Stimulated activated memory B cell treated with anti-CD40 and anti-IgM and Interleukin-4, amounts not matched to agents 10 μg/mL and 1 μg/mL and 100 μg/mL, for 72 hours (primary cell): ENCODE data around the gene COL15A1.

Experiments
- ATAC-seq: fragments of 150-1000 bp; cut with Tn5 transposase; 2 replicates; pipeline ENCODE4 v1.10.0; 2021
- H3K27ac Mint-ChIP-seq: one replicate; pipeline ENCODE4 v1.8.0; 2022; ENCODE audit warnings: mild to moderate bottlenecking, mixed read lengths
- H3K27me3 Mint-ChIP-seq: one replicate; pipeline ENCODE4 v1.8.0; 2022; ENCODE audit warnings: mixed read lengths
- H3K36me3 Mint-ChIP-seq: one replicate; pipeline ENCODE4 v1.8.0; 2022; ENCODE audit warnings: mixed read lengths
- H3K4me1 Mint-ChIP-seq: one replicate; pipeline ENCODE4 v1.8.0; 2022; ENCODE audit warnings: mixed read lengths
- H3K4me3 Mint-ChIP-seq: one replicate; pipeline ENCODE4 v1.8.0; 2022; ENCODE audit warnings: mild to moderate bottlenecking, moderate library complexity, mixed read lengths
- H3K9me3 Mint-ChIP-seq: one replicate; pipeline ENCODE4 v1.8.0; 2022; ENCODE audit warnings: mixed read lengths

Gene COL15A1

DNA sequence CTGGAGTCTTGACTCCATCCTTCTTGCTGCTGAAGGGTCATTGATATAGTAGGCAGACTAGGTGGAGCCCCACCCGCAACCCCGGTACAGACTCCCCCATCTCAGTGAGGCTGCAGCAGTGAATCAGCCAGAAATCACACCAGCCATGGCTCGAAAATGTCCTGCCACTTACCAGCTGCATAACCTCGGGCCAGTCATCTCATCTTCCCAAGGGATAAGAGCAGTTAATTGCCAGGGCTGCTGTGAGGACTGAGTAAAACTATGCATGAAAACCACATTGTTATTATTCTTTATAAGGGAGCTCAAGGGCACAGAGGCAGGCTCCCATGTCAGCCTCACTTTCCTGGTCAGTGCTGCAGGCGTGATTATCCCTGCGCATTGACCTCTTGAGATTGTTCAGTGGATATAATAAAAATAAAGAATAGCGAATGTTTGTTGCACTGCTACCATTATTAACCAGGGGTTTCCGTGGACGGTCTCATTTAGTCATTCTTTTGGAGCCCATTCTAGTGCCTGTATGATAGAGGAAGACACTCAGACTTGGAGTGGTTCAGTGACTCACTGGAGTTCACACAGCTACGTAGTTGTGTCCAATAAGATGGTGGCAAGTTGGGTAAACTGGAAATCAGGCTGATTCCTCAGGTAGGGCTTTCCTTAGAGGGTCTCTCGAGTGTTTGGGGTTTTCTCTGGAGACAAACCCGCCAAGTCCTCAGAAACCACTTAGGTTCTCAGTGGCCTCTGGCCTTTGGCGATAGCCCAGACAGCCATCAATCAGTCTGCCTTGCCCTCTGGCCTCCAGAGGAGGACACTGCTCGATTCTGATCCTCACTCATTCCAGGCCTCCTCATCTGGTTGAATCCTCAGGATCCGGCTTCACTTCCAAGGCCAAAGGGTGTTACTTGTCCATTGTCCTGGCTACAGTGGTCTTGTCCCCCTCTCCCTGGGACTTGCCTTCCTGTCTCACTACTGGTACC lies 39.9 kb downstream of the COL15A1 start:
- H3K9me3 Mint-ChIP-seq = no peaks in the 10 kb centered on the region
- ATAC-seq = no peak
- no peaks in the 10 kb centered on the region for H3K4me1 Mint-ChIP-seq
- no peaks in the 10 kb centered on the region for H3K27me3 Mint-ChIP-seq
- H3K36me3 Mint-ChIP-seq = no peaks in the 10 kb centered on the region
- H3K27ac Mint-ChIP-seq = no peak overlapping the region
- H3K4me3 Mint-ChIP-seq = no peak overlapping the region

DNA sequence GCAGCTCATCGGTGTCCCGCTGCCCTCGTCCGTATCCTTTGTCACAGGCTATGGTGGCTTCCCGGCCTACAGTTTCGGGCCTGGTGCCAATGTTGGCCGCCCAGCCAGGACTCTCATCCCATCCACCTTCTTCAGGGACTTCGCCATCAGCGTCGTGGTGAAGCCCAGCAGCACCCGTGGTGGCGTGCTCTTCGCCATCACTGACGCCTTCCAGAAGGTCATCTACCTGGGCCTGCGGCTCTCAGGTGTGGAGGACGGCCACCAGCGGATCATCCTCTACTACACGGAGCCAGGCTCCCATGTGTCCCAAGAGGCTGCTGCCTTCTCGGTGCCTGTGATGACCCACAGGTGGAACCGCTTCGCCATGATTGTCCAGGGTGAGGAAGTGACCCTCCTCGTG lies 41.9 kb downstream of the COL15A1 start:
- H3K4me1 Mint-ChIP-seq = peaks cover 10% of the 10 kb centered on the region
- H3K9me3 Mint-ChIP-seq = peaks cover 3% of the 10 kb centered on the region
- no peaks in the 10 kb centered on the region for H3K36me3 Mint-ChIP-seq
- no peak overlapping the region for H3K4me3 Mint-ChIP-seq
- no peak overlapping the region for H3K27ac Mint-ChIP-seq
- no peaks in the 10 kb centered on the region for H3K27me3 Mint-ChIP-seq
- no peak for ATAC-seq

DNA sequence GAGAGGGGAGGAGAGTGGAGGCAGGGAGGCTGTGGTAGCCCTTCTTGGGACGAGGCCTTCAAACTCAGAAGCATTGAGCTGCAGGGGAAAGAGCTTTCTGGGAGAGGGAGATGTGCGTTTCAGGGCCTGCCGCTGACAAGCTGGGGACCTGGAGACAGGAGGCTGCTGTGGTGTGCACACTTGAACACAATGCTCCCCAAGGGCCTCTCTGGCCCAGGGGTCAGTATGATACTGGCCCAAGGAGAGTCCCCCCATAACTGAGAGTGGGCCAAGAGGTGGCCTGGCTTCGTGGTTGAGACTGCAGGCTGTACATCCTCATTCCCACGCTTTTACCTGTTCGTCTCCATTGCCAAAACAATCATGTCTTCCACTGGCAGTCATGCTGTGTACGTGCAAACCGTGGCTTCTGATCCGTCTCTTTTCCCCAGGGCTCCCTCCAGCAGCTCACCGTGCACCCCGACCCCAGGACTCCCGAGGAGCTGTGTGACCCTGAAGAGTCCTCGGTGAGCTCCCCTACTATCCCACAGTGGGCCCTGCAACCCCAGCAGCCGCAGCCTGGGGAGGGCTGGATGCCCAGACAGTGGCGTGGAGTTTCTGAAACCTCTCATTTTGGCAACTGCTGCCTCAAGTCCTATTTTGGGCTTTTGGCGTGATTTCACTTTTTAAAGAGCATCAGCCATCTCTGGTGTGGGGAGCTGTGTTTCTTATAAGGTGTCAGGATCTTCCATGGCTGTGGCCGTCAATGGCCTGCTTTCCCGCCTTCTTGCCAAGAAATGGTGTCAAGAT lies 43.4 kb downstream of the COL15A1 start:
- no peak for ATAC-seq
- H3K36me3 Mint-ChIP-seq = no peaks in the 10 kb centered on the region
- peaks cover 3% of the 10 kb centered on the region for H3K9me3 Mint-ChIP-seq
- H3K4me1 Mint-ChIP-seq = peaks cover 10% of the 10 kb centered on the region
- H3K4me3 Mint-ChIP-seq = no peak overlapping the region
- no peak overlapping the region for H3K27ac Mint-ChIP-seq
- H3K27me3 Mint-ChIP-seq = no peaks in the 10 kb centered on the region

DNA sequence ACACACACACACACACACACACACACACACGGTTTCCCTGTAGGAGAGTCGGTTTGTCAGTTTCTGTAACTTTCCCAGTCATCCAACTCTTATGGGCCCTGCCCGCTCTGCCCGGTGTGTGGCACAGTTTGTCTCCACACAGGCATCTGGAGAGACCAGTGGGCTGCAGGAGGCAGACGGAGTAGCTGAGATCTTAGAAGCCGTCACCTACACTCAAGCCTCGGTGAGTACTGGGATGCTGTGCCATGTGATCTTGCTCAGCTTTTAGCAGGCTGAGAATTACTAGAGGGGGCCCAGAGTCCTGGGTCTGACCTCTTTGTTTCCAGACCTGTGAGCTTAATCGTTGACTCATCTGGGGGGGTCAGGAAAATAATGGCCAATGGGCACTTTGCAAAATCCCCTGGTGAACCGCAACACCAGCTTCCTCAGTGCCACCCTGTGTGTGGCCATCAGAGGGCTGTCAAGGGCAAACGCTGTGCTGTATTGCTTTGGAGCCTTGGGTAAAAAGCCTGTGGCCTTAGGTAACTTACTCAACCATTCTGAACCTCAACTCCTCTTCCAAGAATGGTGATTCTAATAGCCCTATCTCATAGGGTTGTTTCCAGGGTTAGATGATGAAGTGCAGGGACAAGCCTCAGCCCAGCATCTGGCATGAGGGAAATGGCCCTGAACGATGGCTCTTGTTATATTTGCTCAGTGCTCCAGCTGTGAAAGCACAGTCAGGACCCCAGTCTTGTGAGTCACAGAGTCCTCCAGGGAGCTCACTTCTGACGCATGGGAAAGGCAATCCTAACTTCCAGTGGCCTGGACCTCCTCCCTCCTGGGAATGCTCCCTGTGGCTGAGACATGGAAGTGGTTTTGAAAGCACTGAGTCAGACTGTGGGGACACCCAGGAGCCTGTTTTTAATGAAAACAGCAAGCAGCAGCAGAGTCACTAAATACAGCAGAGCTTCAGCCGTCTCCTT lies 45.6 kb downstream of the COL15A1 start:
- peak; percentile 4 for ATAC-seq
- Mint-ChIP-seq H3K27me3 (no peaks in the 10 kb centered on the region), H3K4me3 (no peak overlapping the region), H3K27ac (no peak overlapping the region), H3K9me3 (peaks cover 3% of the 10 kb centered on the region), H3K36me3 (no peaks in the 10 kb centered on the region), H3K4me1 (peaks cover 30% of the 10 kb centered on the region)

DNA sequence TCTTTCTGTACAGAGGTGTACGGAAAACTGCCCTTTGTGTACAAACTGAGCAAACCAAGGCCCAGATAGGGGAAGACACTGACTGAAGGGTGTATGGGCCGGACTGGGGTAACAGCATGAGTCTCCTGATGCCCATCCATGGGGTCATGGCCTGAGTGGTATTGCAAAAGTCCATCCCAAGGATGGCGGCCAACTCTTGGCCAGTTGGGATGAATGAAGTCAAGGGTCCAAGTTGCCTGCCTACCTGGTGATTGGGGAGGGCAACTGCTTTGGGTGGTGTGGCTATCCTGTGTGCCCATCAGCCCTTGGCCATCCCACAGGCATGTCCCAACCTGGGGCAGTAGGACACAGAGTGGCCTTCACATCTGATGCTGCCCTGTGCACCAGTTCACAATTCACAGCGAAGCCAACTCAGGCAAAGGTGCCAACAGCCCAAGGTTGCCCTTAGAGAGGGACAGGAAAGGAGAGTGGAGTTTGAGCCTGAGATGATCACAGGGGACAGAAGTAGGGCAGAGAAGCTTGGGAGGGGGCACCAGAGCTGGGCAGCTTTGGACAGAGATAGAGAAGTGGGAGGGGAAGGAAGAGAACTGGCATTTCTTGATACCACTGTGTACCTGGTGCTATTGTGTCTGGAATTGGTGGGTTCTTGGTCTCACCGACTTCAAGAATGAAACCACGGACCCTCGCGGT lies 46.6 kb downstream of the COL15A1 start:
- ATAC-seq = no peak
- Mint-ChIP-seq H3K27me3 (no peaks in the 10 kb centered on the region), H3K4me3 (no peak overlapping the region), H3K27ac (no peak overlapping the region), H3K4me1 (peaks cover 39% of the 10 kb centered on the region), H3K9me3 (peaks cover 3% of the 10 kb centered on the region), H3K36me3 (no peaks in the 10 kb centered on the region)

DNA sequence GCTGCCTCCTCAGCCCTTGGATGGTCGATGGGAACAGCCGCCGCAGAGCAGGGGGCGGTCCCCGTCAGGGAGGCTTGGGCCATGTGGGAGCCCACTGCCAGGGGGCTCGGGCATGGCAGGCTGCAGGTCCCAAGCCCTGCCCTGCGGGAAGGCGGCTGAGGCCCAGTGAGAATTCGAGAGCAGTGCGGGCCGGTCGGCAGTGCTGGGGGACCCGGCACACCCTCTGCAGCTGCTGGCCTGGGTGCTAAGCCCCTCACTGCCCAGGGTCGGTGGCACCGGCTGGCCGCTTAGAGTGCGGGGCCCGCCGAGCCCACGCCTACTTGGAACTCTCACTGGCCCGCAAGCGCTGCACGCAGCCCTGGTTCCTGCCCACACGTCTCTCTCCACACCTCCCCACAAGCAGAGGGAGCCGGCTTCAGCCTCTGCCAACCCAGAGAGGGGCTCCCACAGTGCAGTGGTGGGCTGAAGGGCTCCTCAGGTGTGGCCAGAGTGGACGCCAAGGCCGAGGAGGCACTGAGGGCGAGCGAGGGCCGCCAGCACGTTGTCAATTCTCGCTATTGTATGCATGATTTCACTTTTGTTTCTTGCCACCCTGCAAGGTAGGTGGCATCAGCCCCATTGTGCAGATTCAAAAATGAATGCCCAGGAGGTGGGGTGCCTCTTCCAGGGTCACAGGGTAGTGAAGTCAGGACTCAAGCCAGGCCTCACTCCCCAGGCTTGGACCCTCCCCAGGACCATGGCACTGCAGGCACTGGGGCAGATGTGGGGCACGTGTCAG lies 48.6 kb downstream of the COL15A1 start:
- ATAC-seq = no peak
- no peaks in the 10 kb centered on the region for H3K36me3 Mint-ChIP-seq
- H3K27ac Mint-ChIP-seq = peak overlapping the region; percentile 87
- no peak overlapping the region for H3K4me3 Mint-ChIP-seq
- peaks cover 3% of the 10 kb centered on the region for H3K9me3 Mint-ChIP-seq
- no peaks in the 10 kb centered on the region for H3K27me3 Mint-ChIP-seq
- peaks cover 39% of the 10 kb centered on the region for H3K4me1 Mint-ChIP-seq

DNA sequence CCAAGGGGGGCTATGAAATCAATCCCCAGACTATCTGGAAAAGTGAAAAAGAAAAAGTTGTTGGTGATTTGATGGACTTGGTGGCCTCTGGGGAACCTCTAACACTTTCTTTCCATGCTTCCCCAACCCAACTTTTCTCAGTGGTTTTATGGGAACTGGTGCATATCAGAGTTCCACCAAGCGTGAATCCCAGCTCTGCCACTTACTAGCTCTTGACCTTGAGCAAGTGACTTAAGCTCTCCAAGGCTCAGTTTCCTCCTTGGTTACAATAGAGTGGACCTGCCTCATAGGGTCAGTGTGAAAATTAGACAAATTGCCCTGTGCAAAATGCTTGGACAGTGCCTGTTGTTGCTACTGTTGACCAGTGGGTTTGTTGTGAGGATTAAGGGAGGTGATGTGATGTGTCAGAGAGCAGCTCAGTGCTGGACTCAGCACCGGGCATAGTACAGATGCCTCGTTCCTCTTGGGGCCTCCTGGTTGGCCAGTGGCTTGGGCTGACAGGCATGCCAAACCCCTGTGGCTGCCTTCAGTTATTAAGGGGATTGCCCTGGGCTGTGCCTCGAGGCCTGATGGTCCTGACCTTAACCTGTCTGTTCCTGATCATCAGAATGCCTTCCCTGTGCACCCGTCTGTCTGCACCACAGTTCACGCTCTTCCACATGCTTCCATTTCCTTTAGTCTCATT lies 49.3 kb downstream of the COL15A1 start:
- Mint-ChIP-seq H3K27ac (peak overlapping the region; percentile 87), H3K36me3 (no peaks in the 10 kb centered on the region)
- peak; percentile 80 for ATAC-seq

DNA sequence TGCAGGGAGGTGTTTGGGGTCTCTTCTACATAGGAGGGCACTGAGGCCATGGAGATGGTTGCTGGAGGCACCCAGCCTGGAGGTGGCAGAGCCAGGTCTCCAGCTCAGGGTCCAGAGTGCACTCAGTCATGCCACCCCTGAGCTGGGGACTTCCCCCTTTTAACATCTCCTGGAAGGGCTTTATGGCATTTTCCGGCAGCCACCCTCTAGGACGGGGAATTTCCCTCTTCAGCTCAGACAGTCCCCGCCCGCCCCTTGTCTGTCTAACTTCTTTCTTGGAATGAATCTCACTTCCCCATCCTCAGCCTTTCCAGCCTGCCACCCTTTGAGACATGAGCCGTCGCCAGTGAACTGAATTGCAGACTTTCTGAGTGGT lies 49.9 kb downstream of the COL15A1 start:
- Mint-ChIP-seq H3K36me3 (no peaks in the 10 kb centered on the region), H3K27me3 (peaks cover 8% of the 10 kb centered on the region), H3K4me1 (peaks cover 43% of the 10 kb centered on the region), H3K4me3 (peak overlapping the region; percentile 71), H3K9me3 (peaks cover 3% of the 10 kb centered on the region), H3K27ac (peak overlapping the region; percentile 87)
- peak; percentile 89 for ATAC-seq

More for the DNA sequence above, 49.3 kb downstream of the COL15A1 start:
- H3K4me1 Mint-ChIP-seq = peaks cover 39% of the 10 kb centered on the region
- peaks cover 3% of the 10 kb centered on the region for H3K27me3 Mint-ChIP-seq
- H3K9me3 Mint-ChIP-seq = peaks cover 3% of the 10 kb centered on the region
- peak overlapping the region; percentile 71 for H3K4me3 Mint-ChIP-seq

DNA sequence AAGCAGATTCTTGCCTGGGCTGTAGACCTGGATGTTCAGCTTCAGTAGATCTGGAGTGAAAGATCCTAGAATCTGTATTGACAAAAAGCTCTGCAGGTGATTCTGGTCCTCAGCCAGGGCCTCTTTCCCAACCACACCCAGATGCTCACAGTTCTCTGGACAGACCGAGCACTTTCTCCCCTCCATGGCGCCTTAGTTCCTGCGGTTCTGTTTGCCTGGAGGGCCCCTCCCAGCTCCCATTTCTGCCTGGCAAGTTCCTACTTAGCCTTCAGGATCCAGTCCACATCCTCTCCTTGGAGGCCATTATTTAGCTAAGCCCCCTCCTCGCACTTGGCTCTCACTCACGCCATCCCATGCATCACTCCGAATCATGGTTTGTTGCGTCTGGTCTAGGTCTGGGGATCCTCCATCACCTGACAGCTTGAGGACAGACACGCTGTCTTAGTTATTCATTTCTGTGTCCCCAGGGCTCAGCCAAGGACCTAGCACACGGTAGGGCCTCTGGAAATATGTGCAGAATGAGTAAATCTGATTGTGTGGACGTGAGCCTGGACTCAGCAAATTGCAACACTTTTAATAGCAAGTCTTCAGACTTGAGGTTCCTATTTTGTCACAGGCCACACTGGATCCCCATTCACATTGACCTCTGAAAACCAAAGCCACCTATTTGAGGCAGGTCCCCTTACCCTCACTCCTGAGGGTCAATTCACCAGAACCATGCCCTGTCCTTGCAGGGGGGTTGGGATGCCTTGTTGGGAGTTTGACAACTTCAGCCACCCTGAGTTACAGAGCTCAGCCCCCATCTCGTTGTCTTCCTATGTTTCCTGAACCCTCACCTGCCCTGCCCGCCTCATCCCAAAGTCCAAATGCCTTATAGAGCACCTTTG lies 50.7 kb downstream of the COL15A1 start:
- peak overlapping the region; percentile 87 for H3K27ac Mint-ChIP-seq
- no peaks in the 10 kb centered on the region for H3K36me3 Mint-ChIP-seq
- H3K4me1 Mint-ChIP-seq = peaks cover 46% of the 10 kb centered on the region
- no peak overlapping the region for H3K4me3 Mint-ChIP-seq
- peaks cover 3% of the 10 kb centered on the region for H3K9me3 Mint-ChIP-seq
- H3K27me3 Mint-ChIP-seq = peaks cover 11% of the 10 kb centered on the region
- ATAC-seq = no peak

DNA sequence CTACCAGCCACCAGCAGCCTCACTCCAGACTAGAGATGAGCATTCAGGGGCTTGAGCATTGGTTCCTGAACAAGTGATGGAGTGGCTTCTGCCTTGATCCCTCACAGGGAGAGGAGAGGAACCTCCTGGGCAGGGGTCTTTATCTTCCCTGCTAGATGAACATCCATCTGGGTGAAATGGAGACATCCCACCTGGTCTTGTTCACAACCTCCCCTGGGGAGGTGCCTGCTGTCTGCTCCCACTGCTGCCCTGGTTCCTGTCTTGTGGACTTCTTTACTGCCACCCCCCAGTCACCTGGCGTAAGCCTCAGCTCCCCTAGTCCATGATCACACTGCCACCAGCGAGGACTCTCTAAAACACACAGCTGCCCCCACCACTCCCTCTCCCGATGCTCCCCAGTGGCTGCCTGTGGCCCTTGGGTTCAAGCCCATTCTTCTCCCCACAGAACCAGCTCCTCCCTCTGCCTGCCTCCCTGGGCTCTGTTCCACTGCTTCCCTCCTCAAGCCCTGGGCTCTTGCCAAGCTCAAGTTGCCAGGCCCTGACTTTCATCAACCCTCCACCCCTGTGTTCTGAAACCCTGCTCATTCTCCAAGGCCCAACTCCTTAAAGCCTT lies 51.5 kb downstream of the COL15A1 start:
- Mint-ChIP-seq H3K27me3 (peaks cover 11% of the 10 kb centered on the region), H3K4me3 (no peak overlapping the region)
- no peak for ATAC-seq

DNA sequence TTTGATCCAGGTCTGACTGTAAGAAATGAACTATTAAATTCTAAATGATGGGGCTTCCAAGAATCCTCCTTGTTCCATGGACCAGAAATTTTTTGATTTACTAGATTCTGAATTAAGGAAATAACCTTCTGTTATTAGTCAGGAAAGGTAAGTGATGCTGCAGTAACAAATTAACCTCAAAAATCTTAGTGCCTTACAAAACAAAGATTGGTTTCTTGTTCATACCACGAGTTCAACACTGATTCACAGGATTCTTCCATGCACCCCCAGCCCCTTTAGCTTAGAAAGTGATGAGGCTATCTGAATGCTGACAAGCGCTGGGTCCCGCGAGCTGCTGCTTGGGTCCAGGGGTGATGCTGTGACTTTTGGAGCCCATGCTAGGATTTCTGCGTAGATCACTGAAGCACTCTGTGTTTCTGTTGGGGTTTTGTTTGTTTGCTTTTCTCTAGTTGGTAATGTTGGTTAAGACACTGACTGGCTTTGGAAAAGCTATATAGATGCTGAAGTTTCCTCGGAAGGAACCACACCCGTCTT lies 52.3 kb downstream of the COL15A1 start:
- Mint-ChIP-seq H3K9me3 (no peaks in the 10 kb centered on the region), H3K27ac (peak overlapping the region; percentile 87), H3K4me1 (peaks cover 48% of the 10 kb centered on the region), H3K4me3 (no peak overlapping the region), H3K27me3 (peaks cover 11% of the 10 kb centered on the region), H3K36me3 (no peaks in the 10 kb centered on the region)
- ATAC-seq = no peak

More for the DNA sequence above, 51.5 kb downstream of the COL15A1 start:
- Mint-ChIP-seq H3K9me3 (peaks cover 3% of the 10 kb centered on the region), H3K27ac (peak overlapping the region; percentile 87), H3K36me3 (no peaks in the 10 kb centered on the region), H3K4me1 (peaks cover 42% of the 10 kb centered on the region)

DNA sequence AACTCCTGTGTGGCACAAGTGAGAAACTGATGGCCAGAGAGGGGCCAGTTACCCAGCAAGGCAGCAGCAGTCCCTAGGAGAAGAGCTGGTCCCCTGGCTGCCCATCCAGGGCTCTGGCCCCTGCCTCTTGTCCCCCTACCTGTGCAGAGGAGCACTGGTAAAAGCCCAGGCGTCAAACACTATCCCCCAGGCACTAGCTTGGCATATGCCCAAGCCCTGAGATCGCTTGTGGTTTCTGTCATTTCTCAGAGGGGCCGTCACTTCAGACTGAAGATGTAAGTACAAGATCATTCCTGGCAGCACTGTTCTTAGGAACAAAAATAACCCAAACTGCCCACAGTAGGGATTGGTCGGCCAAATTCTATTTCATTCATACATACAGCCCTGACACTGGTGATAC lies 53.9 kb downstream of the COL15A1 start:
- no peak overlapping the region for H3K27ac Mint-ChIP-seq
- no peaks in the 10 kb centered on the region for H3K9me3 Mint-ChIP-seq
- H3K4me1 Mint-ChIP-seq = peaks cover 49% of the 10 kb centered on the region
- H3K27me3 Mint-ChIP-seq = peaks cover 11% of the 10 kb centered on the region
- no peak for ATAC-seq
- no peaks in the 10 kb centered on the region for H3K36me3 Mint-ChIP-seq
- no peak overlapping the region for H3K4me3 Mint-ChIP-seq
